ENCODE measurements around the gene IGFL2.

DNA sequence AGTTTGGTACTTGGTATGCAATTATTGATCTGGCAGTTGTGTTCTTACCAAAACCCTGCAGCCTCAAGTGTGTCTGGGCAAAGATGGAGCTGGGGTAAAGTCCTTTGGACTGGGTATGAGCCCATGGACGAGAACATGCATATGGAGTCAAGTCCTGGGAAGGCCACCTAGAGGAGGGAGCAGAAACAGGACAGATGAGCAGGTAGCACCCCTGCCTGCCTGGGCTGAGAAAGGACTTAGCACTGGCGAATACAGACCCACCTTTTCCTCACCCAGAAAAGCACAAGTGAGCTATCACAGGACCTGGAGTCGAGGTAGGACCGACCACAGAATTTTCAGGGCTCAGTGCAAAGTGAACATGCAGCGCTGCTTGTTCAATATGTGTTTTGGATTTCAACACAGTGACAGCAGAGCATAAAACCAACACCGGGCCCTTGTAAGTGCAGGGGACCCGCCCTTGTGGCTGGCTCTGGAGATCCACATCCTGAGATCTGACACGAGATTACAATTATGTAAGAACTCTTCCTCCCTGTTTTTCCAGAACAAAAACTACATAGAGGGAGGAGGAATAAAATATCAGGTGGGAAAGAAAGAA, 25.9 kb downstream of the IGFL2 start:
- TF ChIP-seq GATA2 (IDR thresholded peaks at IDR 0.05; ENCODE audit: low read depth, low read length) (no peak), GATA3 (IDR thresholded peaks at IDR 0.05; ENCODE audit: low read depth, low read length) (no peak)

Data from SH-SY5Y (cell line).